ENCODE results near the gene ADAMTS2.

GRCh38 chr5:179153921-179154345 is 191.3 kb downstream of the ADAMTS2 start:
- TF ChIP-seq CTCF (IDR thresholded peaks at IDR 0.05): no peak
- no peak for TF ChIP-seq POLR2AphosphoS5 (IDR thresholded peaks at IDR 0.05)
- no peak for TF ChIP-seq POLR2A (IDR thresholded peaks at IDR 0.05)
